HL-60 (cell line): ENCODE results near the gene HTR4.
"Not testable (repeated sequence)": the region's sequence is repeated elsewhere in the genome, so short reads cannot be mapped to it uniquely, and the experiment has no call there.

Experiments
- DNase-seq, 2 experiments: peaks; one replicate each; pipeline ENCODE4 v3.0.0-alpha.2; 2010 to 2020; ENCODE audit warnings: low read depth in 1 of 2, low spot score in 1 of 2
- H3K27ac ChIP-seq: fragments of 250-450 bp; sonication (Bioruptor Pico); replicated peaks from 2 replicates; pipeline ENCODE4 v1.5.1; 2020; ENCODE audit warnings: mild to moderate bottlenecking, moderate library complexity
- H3K27me3 ChIP-seq: fragments of 250-450 bp; sonication (Bioruptor Pico); 2 replicates; pipeline ENCODE4 v1.5.1; 2021; ENCODE audit warnings: mild to moderate bottlenecking, moderate library complexity; ENCODE audit not compliant: insufficient read depth, poor library complexity, severe bottlenecking
- H3K4me3 ChIP-seq: replicated peaks from 2 replicates; pipeline ENCODE4 v1.5.1; 2011; ENCODE audit warnings: mild to moderate bottlenecking, control low read depth, low read length; ENCODE audit not compliant: insufficient read depth
- GABPA ChIP-seq: IDR thresholded peaks from 2 replicates; pipeline ENCODE4 v1.6.1; 2012; ENCODE audit warnings: low read depth
- POLR2AphosphoS5 ChIP-seq: IDR thresholded peaks from 2 replicates; pipeline ENCODE4 v1.6.1; 2012; ENCODE audit warnings: low read depth
- SPI1 ChIP-seq: IDR thresholded peaks from 2 replicates; pipeline ENCODE4 v1.6.1; 2012; ENCODE audit warnings: low read depth, mild to moderate bottlenecking, borderline replicate concordance
- TF ChIP-seq, protein P1 (sequence below): IDR thresholded peaks from 2 replicates; pipeline ENCODE4 v1.6.1; 2012; ENCODE audit warnings: low read depth; ENCODE audit not compliant: insufficient replicate concordance
- TF ChIP-seq, protein P2 (sequence below): IDR thresholded peaks from one replicate; pipeline ENCODE4 v1.5.1; 2011; ENCODE audit warnings: low read length, control low read depth, inconsistent platforms; ENCODE audit not compliant: insufficient read depth

HTR4 gene

DNA sequence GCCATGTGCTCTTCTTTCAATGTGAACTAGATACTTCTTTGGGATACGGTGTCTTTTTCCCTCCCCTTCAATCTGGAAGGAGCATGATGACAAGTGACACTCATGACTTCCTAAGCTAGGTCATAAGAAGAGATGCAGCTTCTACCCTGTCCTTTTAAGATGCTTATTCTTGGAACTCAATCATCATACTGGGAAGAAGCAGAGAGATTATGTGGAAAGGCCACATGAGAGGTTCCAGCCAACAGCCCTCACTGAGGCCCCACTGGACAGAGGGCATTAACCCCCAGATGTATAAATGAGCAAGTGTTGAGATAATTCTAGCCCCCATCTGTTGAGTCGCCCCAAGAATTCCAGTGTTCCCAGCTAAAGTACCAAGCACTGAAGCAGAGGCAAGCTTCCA, 29.3 kb upstream of the HTR4 start:
- no peak overlapping the region for H3K27ac ChIP-seq
- H3K27me3 ChIP-seq = peaks cover 5% of the 10 kb centered on the region
- TF ChIP-seq GABPA = no peak
- TF ChIP-seq POLR2AphosphoS5 = no peak
- TF ChIP-seq, protein P1, sequence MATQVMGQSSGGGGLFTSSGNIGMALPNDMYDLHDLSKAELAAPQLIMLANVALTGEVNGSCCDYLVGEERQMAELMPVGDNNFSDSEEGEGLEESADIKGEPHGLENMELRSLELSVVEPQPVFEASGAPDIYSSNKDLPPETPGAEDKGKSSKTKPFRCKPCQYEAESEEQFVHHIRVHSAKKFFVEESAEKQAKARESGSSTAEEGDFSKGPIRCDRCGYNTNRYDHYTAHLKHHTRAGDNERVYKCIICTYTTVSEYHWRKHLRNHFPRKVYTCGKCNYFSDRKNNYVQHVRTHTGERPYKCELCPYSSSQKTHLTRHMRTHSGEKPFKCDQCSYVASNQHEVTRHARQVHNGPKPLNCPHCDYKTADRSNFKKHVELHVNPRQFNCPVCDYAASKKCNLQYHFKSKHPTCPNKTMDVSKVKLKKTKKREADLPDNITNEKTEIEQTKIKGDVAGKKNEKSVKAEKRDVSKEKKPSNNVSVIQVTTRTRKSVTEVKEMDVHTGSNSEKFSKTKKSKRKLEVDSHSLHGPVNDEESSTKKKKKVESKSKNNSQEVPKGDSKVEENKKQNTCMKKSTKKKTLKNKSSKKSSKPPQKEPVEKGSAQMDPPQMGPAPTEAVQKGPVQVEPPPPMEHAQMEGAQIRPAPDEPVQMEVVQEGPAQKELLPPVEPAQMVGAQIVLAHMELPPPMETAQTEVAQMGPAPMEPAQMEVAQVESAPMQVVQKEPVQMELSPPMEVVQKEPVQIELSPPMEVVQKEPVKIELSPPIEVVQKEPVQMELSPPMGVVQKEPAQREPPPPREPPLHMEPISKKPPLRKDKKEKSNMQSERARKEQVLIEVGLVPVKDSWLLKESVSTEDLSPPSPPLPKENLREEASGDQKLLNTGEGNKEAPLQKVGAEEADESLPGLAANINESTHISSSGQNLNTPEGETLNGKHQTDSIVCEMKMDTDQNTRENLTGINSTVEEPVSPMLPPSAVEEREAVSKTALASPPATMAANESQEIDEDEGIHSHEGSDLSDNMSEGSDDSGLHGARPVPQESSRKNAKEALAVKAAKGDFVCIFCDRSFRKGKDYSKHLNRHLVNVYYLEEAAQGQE = no peak
- TF ChIP-seq, protein P2, sequence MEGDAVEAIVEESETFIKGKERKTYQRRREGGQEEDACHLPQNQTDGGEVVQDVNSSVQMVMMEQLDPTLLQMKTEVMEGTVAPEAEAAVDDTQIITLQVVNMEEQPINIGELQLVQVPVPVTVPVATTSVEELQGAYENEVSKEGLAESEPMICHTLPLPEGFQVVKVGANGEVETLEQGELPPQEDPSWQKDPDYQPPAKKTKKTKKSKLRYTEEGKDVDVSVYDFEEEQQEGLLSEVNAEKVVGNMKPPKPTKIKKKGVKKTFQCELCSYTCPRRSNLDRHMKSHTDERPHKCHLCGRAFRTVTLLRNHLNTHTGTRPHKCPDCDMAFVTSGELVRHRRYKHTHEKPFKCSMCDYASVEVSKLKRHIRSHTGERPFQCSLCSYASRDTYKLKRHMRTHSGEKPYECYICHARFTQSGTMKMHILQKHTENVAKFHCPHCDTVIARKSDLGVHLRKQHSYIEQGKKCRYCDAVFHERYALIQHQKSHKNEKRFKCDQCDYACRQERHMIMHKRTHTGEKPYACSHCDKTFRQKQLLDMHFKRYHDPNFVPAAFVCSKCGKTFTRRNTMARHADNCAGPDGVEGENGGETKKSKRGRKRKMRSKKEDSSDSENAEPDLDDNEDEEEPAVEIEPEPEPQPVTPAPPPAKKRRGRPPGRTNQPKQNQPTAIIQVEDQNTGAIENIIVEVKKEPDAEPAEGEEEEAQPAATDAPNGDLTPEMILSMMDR = no peak
- TF ChIP-seq SPI1 = no peak
- no peak for DNase-seq
- H3K4me3 ChIP-seq = no peak overlapping the region

DNA sequence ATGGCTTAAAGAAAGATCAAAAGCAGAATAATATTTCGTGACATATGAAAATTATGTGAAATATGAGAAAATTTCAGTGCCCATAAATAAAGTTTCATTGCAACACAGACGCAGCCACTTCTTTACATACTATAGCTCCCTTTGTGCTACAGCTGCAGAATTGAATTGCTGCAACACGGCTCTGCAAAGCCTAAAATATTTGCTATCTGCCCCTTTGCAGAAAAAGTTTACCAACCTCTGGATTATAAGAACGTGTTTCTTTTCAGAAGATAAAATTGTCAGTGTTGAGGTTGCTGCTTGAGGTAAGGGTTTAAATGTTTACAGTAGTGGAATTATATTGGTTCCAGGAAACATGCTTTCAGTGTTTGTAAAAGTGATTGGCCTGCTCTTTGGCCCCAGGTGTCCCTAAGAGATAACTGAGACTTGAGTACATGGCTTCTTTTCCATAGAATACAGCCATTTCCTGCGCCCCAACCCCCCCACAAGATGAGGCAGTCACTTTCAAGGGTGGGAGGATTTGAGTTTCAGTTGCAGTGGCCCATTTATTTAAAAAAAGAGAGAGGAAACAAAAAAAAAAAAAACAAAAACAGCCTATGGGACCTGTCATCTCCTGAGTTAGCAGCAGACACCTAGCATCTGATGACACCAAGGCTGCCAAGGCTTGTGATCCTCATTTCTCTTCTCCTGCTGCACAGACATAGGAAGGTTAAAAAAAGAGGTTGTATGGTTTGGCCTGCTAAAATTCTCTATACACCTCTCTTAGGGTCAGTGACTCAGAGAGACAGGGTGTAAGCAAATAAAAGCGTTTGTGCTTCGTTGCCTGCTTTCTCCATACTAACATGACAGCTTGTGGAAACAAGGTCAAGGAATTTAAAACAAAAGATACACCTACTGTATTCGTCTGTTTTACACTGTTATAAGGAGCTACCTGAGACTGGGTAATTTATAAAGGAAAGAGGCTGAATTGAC, 28.0 kb upstream of the HTR4 start:
- peaks cover 5% of the 10 kb centered on the region for H3K27me3 ChIP-seq
- H3K4me3 ChIP-seq = no peak overlapping the region
- no peak overlapping the region for H3K27ac ChIP-seq
- TF ChIP-seq, protein P2 = no peak
- TF ChIP-seq, protein P1 = no peak
- TF ChIP-seq GABPA = no peak
- no peak for TF ChIP-seq POLR2AphosphoS5
- no peak for TF ChIP-seq SPI1
- no peak for DNase-seq

DNA sequence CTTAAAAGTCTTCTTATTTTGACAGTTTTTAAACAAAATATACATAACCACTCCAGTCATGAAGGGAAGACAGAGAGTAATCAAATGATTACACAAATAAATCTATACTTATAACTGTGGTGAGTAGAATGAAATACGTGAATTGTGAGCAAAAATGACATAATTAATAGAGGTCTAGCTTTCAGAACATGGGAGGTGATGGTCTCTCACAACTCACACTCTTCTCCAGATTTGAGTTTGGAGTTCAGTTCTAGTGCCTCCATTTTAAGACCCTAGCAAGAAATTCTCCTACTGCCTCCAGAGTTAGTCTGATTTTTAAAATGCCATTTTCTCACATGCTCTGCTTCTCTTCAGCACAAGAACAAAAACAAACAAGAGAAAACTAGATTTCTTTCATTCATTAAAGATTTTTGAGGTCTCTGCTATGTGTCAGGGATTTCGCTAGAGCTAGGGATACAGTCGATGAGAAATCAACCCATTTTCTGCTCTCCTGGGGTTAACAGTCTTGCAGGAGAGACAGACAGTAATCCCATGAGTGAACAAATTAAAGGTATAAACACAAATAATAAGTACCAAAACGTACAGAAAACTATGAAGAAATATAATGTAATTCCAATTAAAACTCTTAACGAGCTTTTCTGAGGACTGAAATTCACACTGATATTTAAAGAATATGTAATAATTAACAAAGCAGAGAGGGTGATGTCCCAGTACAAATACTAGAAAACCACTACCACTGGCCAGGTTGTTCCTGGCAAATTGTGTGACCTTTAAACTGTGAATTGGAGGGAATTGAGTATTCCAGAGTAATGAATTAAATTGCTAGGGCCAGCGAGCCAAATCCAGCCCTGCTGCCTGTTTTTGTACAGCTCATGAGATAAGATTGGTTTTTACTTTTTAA, 27.1 kb upstream of the HTR4 start:
- TF ChIP-seq GABPA = no peak
- no peak for TF ChIP-seq SPI1
- TF ChIP-seq, protein P1 = no peak
- no peak for TF ChIP-seq POLR2AphosphoS5
- TF ChIP-seq, protein P2 = no peak
- DNase-seq = no peak
- no peak overlapping the region for H3K27ac ChIP-seq
- no peak overlapping the region for H3K4me3 ChIP-seq
- peaks cover 5% of the 10 kb centered on the region for H3K27me3 ChIP-seq

DNA sequence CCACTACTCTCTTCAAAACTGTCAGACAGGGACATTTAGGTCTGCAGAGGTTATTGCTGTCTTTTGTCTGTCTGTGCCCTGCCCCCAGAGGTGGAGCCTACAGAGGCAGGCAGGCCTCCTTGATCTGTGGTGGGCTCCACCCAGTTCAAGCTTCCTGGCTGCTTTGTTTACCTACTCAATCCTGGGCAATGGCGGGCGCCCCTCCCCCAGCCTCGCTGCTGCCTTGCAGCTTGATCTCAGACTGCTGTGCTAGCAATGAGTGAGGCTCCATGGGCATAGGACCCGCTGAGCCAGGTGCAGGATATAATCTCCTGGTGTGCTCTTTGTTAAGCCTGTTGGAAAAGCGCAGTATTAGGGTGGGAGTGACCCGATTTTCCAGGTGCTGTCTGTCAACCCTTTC, 19.4 kb upstream of the HTR4 start:
- DNase-seq, H3K4me3 ChIP-seq, H3K27ac ChIP-seq, H3K27me3 ChIP-seq: not testable (repeated sequence)
